Small intestine (tissue), 16 donors: ENCODE measurements around the gene FAM237B. TPM values are rescaled to one million over a fixed set of nuclear protein-coding genes. Genes with fewer than 3 reads are reported as not detected.
"Not testable (repeated sequence)": the region's sequence is repeated elsewhere in the genome, so short reads cannot be mapped to it uniquely, and the experiment has no call there.

Source experiments
- DNase-seq, 2 donors: peaks; one replicate each; pipeline versions ENCODE4 v3.0.0 to v3.0.0-alpha.2; 2013
- FAIRE-seq: peaks from 2 replicates; lab custom pipeline; 2012; peaks lifted over from hg19 to GRCh38; lab: Jason Lieb, UNC
- H3K27ac ChIP-seq, 3 donors: one replicate each; pipeline ENCODE4 v1.5.1; 2013; ENCODE audit warnings: low read length in 2 of 3, mild to moderate bottlenecking in 2 of 3, control low read depth in 1 of 3, inconsistent platforms in 1 of 3, low read depth in 1 of 3, moderate library complexity in 1 of 3
- H3K27me3 ChIP-seq, 3 donors: one replicate each; pipeline ENCODE4 v1.6.1; 2013; ENCODE audit warnings: low read length in 3 of 3, inconsistent platforms in 1 of 3; ENCODE audit not compliant: control insufficient read depth in 3 of 3, insufficient read depth in 3 of 3
- H3K36me3 ChIP-seq, 3 donors: one replicate each; pipeline ENCODE4 v1.6.1; 2013; ENCODE audit warnings: low read length in 3 of 3, inconsistent platforms in 1 of 3, low read depth in 1 of 3, mild to moderate bottlenecking in 1 of 3, moderate library complexity in 1 of 3; ENCODE audit not compliant: control insufficient read depth in 3 of 3, insufficient read depth in 2 of 3
- H3K4me1 ChIP-seq, 3 donors: one replicate each; pipeline ENCODE4 v1.6.1; 2013; ENCODE audit warnings: low read length in 2 of 3, inconsistent platforms in 1 of 3, low read depth in 1 of 3, mild to moderate bottlenecking in 1 of 3, moderate library complexity in 1 of 3; ENCODE audit not compliant: control insufficient read depth in 3 of 3, insufficient read depth in 2 of 3
- H3K4me3 ChIP-seq, 3 donors: one replicate each; pipeline ENCODE4 v1.5.1; 2013; ENCODE audit warnings: low read length in 3 of 3, control low read depth in 1 of 3, inconsistent platforms in 1 of 3, low read depth in 1 of 3, mild to moderate bottlenecking in 1 of 3, moderate library complexity in 1 of 3
- H3K9me3 ChIP-seq, 2 donors: one replicate each; pipeline ENCODE4 v1.6.1; 2013; ENCODE audit warnings: low read depth in 1 of 2, low read length in 1 of 2; ENCODE audit not compliant: control insufficient read depth in 2 of 2, insufficient read depth in 1 of 2
- WGBS, 3 donors: extraction: QIAGEN DNeasy Blood & Tissue Kit; methylation state at CpG; one replicate each; pipeline ENCODE4 v1.1.7; 2013; 5-methylcytosine and 5-hydroxymethylcytosine counted together
- long read RNA-seq, 10 donors: transcript quantifications; one replicate each; lab custom pipeline, GENCODE V29; 2026
- polyA plus RNA-seq, 4 donors: library from polyadenylated mRNA; stranded (reverse) in 3 of 4; unstranded in 1 of 4; fragments of 200-250 nt in 3 of 4; fragments of 120-200 nt in 1 of 4; gene quantifications; one replicate each; pipeline versions ENCODE4 v1.2.1 to v1.2.3, GENCODE V29; 2013
- donor health status: healthy with polysubstance abuse.
- donor health status: control.
- donor health status: control.
- donor health status: Bipolar disorder and iron deficiency.
- donor health status: healthy.

FAM237B gene
- under 1 TPM in 1 of 4 donors, not detected in 3; 0.04 TPM for polyA plus RNA-seq
- long read RNA-seq, donor 1 = 0 reads
- long read RNA-seq, donor 2 = 0 reads
- long read RNA-seq, donor 3 = 0 reads
- long read RNA-seq, donor 4 = 0 reads
- long read RNA-seq, donor 5 = 0 reads
- long read RNA-seq, donor 6 = 0 reads
- long read RNA-seq, donor 7 = 0 reads
- long read RNA-seq, donor 8 = 0 reads
- long read RNA-seq, donor 9 = 0 reads
- long read RNA-seq, donor 10 = 0 reads

DNA sequence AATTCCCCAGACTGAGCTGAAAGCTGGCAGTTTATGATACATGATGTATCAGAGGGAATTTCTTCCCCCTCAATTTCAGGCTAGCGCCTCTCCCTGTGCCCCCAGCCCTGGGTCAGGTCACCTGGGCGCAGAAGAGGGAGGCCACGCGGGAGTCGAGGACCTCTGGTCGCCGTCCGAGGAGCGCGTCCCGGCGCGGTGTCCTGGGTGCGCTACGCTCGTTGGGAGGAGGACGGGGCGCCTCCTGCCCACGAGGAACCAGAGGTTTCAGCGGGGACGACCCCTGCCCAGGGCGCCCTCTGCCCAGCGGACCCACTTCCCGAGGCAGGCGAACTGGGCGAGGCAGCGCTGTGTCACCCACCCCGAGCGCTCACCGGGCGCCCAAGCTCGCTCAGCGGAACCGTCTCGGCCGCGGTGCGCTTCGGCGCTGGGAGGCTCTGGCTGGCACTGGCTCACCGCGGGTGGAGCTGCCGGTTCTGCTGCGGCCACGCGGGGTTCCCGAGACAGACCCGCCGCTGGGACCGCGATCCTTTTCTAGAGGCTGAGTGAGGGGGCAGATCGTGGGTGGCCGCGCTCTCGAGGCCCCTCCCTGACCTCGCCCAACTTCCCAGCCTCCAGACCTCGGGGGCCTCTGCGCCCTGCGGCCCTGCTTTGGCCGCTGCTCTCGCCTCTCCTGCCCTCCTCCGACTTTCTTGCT, at the start of gene FAM237B:
Gene FAM237B, minus strand, starts transcription at position 504 of the 694 bp plus-strand sequence. CDS start 1,556 bp downstream, outside the sequence.
- H3K36me3 ChIP-seq = no peaks in the 10 kb centered on the region
- H3K9me3 ChIP-seq = no peaks in the 10 kb centered on the region
- no peak within 1 kb of the TSS for H3K27ac ChIP-seq
- WGBS, 3 donors = 3 to 7% (median 5%) methylated on average over 55 to 62 of the region's 62 CpGs
- peaks cover 0 to 3% (median 0%) of the 10 kb centered on the region in 3 donors for H3K4me1 ChIP-seq
- DNase-seq (peak in 1 of 2 donors; percentile 49), FAIRE-seq (no peak)
- peaks cover 7 to 32% (median 19%) of the 10 kb centered on the region in 3 donors for H3K27me3 ChIP-seq
- H3K4me3 ChIP-seq = peak within 1 kb of the TSS in 1 of 3 donors; percentile 15

DNA sequence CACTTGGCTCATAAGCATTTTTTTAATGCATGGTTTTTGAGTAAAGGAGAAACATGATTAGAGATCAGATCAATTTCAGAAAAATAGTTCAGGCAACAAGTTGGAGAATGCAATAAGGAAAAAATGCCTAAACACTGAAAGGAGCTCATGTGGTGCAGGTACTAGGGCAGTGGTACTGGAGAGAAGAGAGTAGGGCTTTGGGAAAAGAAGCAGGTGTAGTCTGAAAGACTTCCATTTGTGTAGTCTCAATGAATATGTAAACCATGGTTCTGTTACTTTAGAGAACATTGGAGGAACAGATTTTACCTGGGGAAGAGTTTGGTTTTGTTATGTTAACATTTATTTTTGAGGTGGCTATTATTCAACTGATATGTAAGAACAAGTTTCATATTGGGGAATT, 30.9 kb upstream of the FAM237B start:
- H3K4me1 ChIP-seq = peaks cover 0 to 7% (median 0%) of the 10 kb centered on the region in 3 donors
- H3K9me3 ChIP-seq = no peaks in the 10 kb centered on the region
- no peak overlapping the region for H3K4me3 ChIP-seq
- no peak overlapping the region for H3K27ac ChIP-seq
- DNase-seq = no peak
- H3K27me3 ChIP-seq = no peaks in the 10 kb centered on the region
- H3K36me3 ChIP-seq = peaks cover 0 to 9% (median 2%) of the 10 kb centered on the region in 3 donors
- FAIRE-seq = no peak

DNA sequence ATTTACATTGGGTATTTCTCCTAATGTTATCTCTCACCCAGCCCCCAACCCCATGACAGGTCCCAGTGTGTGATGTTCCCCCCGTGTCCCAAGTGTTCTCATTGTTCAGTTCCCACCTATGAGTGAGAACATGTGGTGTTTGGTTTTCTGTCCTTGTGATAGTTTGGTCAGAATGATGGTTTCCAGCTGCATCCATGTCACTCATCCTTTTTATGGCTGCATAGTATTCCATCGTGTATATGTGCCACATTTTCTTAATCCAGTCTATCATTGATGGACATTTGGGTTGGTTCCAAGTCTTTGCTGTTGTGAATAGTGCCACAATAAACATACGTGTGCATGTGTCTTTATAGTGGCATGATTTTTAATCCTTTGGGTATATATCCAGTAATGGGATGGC, 28.9 kb upstream of the FAM237B start:
- not testable (repeated sequence) for H3K27me3 ChIP-seq, DNase-seq, FAIRE-seq, H3K27ac ChIP-seq, H3K36me3 ChIP-seq, H3K9me3 ChIP-seq, H3K4me3 ChIP-seq
- 93 to 98% (median 98%) methylated on average over 3 of the region's 3 CpGs for WGBS, 3 donors
- H3K4me1 ChIP-seq = peaks cover 0 to 11% (median 3%) of the 10 kb centered on the region in 3 donors

DNA sequence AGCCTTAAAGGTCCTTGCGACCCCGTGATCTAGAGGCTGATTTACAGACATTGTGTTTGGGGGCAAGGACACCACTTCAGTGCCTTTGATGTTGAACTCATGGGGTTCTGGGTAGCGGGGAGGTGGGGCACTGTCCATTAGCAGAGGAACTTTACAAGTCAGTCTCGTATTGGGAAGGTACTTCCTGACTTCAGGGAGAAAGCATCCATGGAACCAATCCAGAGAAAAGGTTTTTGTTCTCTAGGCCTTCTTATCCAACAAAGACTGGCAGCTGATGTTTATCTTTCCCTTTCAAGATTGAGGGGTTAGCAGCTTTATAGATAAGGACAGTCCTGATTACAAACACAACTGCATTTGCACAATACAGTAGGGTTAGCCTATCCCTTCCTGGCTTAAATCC, 28.2 kb upstream of the FAM237B start:
- Histone ChIP-seq H3K9me3 (no peaks in the 10 kb centered on the region), H3K36me3 (peaks cover 0 to 4% (median 2%) of the 10 kb centered on the region in 3 donors), H3K27me3 (no peaks in the 10 kb centered on the region), H3K27ac (no peak overlapping the region), H3K4me1 (peaks cover 0 to 11% (median 3%) of the 10 kb centered on the region in 3 donors), H3K4me3 (no peak overlapping the region)
- no peak for DNase-seq
- WGBS, 3 donors = 79 to 90% (median 85%) methylated on average over 4 of the region's 4 CpGs
- FAIRE-seq = no peak

DNA sequence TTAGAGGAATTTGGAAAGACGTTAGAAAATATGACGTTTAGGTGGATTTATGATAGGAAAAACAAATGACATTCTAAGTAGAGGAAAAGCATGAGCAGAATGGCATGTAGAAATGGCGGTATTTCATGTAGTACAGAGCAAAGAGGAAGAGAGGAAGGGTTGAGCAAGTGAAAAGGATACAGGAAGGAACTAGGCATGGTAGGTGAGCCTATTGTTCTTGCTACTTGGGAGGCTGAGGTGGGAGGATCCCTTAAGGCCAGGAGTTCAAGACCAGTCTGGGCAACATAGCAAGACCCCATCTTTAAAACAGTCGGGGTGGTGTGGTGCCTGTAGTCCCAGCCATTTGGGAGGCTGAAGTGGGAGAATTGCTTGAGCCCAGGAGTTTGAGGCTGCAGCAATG, 26.7 kb upstream of the FAM237B start:
- FAIRE-seq = no peak
- Histone ChIP-seq H3K9me3 (no peaks in the 10 kb centered on the region), H3K4me1 (peaks cover 0 to 11% (median 3%) of the 10 kb centered on the region in 3 donors), H3K27ac (no peak overlapping the region), H3K27me3 (no peaks in the 10 kb centered on the region), H3K36me3 (peaks cover 0 to 2% (median 0%) of the 10 kb centered on the region in 3 donors), H3K4me3 (peak overlapping the region in 2 of 3 donors; percentile 8 to 23)
- 50 to 58% (median 54%) methylated on average over 4 of the region's 4 CpGs for WGBS, 3 donors
- DNase-seq = peak in 1 of 2 donors; percentile 3

DNA sequence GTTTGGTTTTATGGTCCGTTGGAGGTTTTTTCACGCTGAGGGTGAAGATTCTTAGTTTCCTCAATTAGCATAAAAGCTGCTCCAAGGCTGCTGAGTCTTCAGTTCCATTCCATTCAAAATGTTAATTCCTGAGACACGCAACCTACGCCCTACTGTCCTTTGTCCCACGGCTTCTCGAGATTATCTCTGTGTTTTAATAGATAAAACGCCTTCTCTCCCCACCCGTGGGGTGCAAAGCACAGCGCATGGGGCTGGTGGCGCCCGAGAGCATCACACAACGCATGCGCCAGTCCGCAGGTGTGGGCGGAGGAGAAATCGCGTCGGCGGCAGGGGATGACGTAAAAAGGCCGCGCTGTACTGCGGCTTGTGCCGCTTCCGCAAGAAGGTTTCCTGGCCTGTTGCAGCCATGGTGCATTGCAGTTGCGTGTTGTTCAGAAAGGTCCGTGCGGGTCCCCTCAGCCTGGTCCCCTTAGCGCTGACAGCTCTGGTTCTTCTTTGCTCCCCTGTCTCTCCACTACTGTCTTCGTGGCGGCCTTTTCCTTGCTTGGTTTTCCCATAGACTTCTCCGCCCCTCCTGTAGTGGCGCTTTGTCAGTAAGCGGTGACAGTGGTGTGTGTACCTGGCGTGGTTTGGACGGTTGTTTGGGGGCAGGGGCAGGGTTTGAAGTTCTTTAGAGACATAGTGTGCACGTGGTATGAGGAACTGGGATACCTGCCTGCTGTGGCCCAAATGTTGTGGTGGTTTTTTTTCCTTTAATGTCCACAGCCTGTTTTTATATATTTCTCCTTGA, 25.4 kb upstream of the FAM237B start, which contains the start of gene GTPBP10:
Gene GTPBP10, plus strand, starts transcription at position 381 of the 790 bp plus-strand sequence. Its CDS starts 26 bp downstream, at position 407.
- WGBS, 3 donors = 0% methylated on average over 37 of the region's 37 CpGs
- Histone ChIP-seq H3K4me3 (peak within 1 kb of the TSS; percentile 69 to 92 (median 85)), H3K27me3 (no peaks in the 10 kb centered on the region), H3K4me1 (peaks cover 0 to 11% (median 3%) of the 10 kb centered on the region in 3 donors), H3K9me3 (no peaks in the 10 kb centered on the region), H3K27ac (peak within 1 kb of the TSS; percentile 88 to 98 (median 97)), H3K36me3 (peaks cover 0 to 2% (median 0%) of the 10 kb centered on the region in 3 donors)
- FAIRE-seq (no peak), DNase-seq (peak; percentile 96 to 99)

DNA sequence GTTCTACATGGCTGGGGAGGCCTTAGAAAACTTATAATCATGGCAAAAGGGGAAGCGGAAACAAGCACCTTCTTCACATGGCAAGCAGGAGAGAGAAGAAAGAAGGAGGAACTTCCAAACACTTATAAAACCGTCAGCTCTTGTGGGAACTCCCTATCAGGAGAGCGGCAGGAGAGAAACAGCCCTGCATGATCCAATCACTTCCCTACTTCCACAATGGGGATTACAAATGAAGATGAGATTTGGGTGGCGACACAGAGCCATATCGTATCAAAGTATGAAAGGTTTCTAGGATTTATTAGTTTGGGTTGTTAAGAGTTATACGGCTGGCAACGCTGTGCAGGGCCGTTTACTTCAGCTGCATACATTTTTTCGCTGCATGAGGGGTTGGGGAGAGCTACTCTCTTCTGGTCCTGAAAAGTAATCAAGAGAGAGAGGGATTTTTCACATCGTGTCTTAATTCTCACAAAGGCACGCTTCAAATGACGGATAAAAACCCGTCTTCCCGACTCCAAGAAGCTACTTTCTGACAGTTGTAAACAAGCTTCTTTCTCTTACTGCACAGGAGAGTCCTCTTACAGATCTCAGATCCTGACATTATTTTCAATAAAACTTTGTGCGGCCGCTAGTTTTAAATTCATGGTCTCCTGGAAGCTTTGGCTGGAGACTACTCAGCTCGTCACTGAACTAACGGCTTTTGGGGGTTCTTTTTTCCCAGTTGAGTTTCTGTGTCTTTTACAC, 24.7 kb upstream of the FAM237B start:
- DNase-seq (peak; percentile 52 to 72), FAIRE-seq (no peak)
- Histone ChIP-seq H3K4me3 (peak overlapping the region; percentile 37 to 92 (median 85)), H3K9me3 (no peaks in the 10 kb centered on the region), H3K27ac (peak overlapping the region; percentile 65 to 98 (median 97)), H3K27me3 (no peaks in the 10 kb centered on the region), H3K4me1 (peaks cover 0 to 11% (median 3%) of the 10 kb centered on the region in 3 donors), H3K36me3 (peaks cover 0 to 2% (median 0%) of the 10 kb centered on the region in 3 donors)
- WGBS, 3 donors = 8 to 13% (median 10%) methylated on average over 18 of the region's 18 CpGs
